CD14-positive monocyte (primary cell): ENCODE data around the gene PDE4D. TPM values are rescaled to one million over a fixed set of nuclear protein-coding genes. Genes with fewer than 3 reads are reported as not detected.

ENCODE experiments used
- DNase-seq, 3 donors: peaks; one replicate each; pipeline ENCODE4 v3.0.0-alpha.2; 2011 to 2022
- H2AFZ ChIP-seq: 2 replicates; pipeline ENCODE4 v1.6.0; 2012; ENCODE audit warnings: mild to moderate bottlenecking, low read depth, low read length, inconsistent platforms; ENCODE audit not compliant: insufficient read depth, poor library complexity, severe bottlenecking
- H3K27ac ChIP-seq, 2 donors: 1 replicate in 1 of 2; 2 replicates in 1 of 2; pipeline ENCODE4 v1.5.1; 2012 to 2013; ENCODE audit warnings: low read length in 2 of 2, control low read depth in 1 of 2, inconsistent platforms in 1 of 2, low read depth in 1 of 2, mild to moderate bottlenecking in 1 of 2
- H3K27me3 ChIP-seq, 2 donors: one replicate each; pipeline versions ENCODE4 v1.6.0 to v1.6.1; 2011 to 2013; ENCODE audit warnings: low read length in 2 of 2; ENCODE audit not compliant: control insufficient read depth in 2 of 2, insufficient read depth in 2 of 2
- H3K36me3 ChIP-seq, 2 donors: replicated peaks in 1 of 2; 1 replicate in 1 of 2; 2 replicates in 1 of 2; pipeline versions ENCODE4 v1.5.1 to v1.6.1; 2012 to 2013; ENCODE audit warnings: low read length in 2 of 2, control low read depth in 1 of 2, inconsistent platforms in 1 of 2, mild to moderate bottlenecking in 1 of 2; ENCODE audit not compliant: insufficient read depth in 2 of 2, control insufficient read depth in 1 of 2
- H3K4me1 ChIP-seq, 2 donors: 1 replicate in 1 of 2; 2 replicates in 1 of 2; pipeline versions ENCODE4 v1.5.1 to v1.6.1; 2012 to 2013; ENCODE audit warnings: low read length in 2 of 2, control low read depth in 1 of 2, inconsistent platforms in 1 of 2, mild to moderate bottlenecking in 1 of 2, moderate library complexity in 1 of 2; ENCODE audit not compliant: insufficient read depth in 2 of 2, control insufficient read depth in 1 of 2
- H3K4me2 ChIP-seq: replicated peaks from 2 replicates; pipeline ENCODE3; 2012; ENCODE audit warnings: low read length, moderate library complexity, mild to moderate bottlenecking; ENCODE audit not compliant: poor library complexity, severe bottlenecking; ENCODE audit errors: extremely low read depth
- H3K4me3 ChIP-seq, 3 experiments: fragments of 200-600 bp in 1 of 3; sonication (generic) in 1 of 3; replicated peaks in 1 of 3; 1 replicate in 2 of 3; 2 replicates in 1 of 3; pipeline ENCODE4 v1.5.1; 2011 to 2013; ENCODE audit warnings: low read length in 3 of 3, mild to moderate bottlenecking in 3 of 3, control low read depth in 2 of 3, low read depth in 2 of 3, inconsistent platforms in 1 of 3, moderate library complexity in 1 of 3
- H3K79me2 ChIP-seq: 2 replicates; pipeline ENCODE4 v1.6.0; 2012; ENCODE audit warnings: mild to moderate bottlenecking, control low read depth, inconsistent platforms, low read length, moderate library complexity; ENCODE audit not compliant: insufficient read depth
- H3K9ac ChIP-seq: 2 replicates; pipeline ENCODE4 v1.6.0; 2017; ENCODE audit warnings: low read length, mild to moderate bottlenecking; ENCODE audit not compliant: insufficient read depth, poor library complexity, severe bottlenecking
- H3K9me3 ChIP-seq, 2 donors: replicated peaks in 1 of 2; 1 replicate in 1 of 2; 2 replicates in 1 of 2; pipeline versions ENCODE4 v1.5.1 to v1.6.1; 2012 to 2013; ENCODE audit warnings: low read length in 2 of 2, control low read depth in 1 of 2; ENCODE audit not compliant: control insufficient read depth in 1 of 2, insufficient read depth in 1 of 2
- H4K20me1 ChIP-seq: 2 replicates; pipeline ENCODE4 v1.6.0; 2012; ENCODE audit warnings: mild to moderate bottlenecking, low read length, control low read depth, moderate library complexity; ENCODE audit not compliant: insufficient read depth
- H3K27ac Mint-ChIP-seq, 7 donors: one replicate each; pipeline ENCODE4 v1.8.0; 2020; ENCODE audit warnings: mild to moderate bottlenecking in 7 of 7, mixed read lengths in 7 of 7, moderate library complexity in 6 of 7, inconsistent platforms in 2 of 7
- H3K27me3 Mint-ChIP-seq, 3 donors: one replicate each; pipeline ENCODE4 v1.8.0; 2021 to 2022; ENCODE audit warnings: low read depth in 3 of 3, mild to moderate bottlenecking in 3 of 3, mixed read lengths in 3 of 3, moderate library complexity in 3 of 3, inconsistent platforms in 1 of 3
- H3K36me3 Mint-ChIP-seq, 2 donors: one replicate each; pipeline ENCODE4 v1.8.0; 2020; ENCODE audit warnings: mixed read lengths in 2 of 2, inconsistent platforms in 1 of 2, mild to moderate bottlenecking in 1 of 2
- H3K4me1 Mint-ChIP-seq: one replicate; pipeline ENCODE4 v1.8.0; 2020; ENCODE audit warnings: mild to moderate bottlenecking, mixed read lengths
- H3K4me3 Mint-ChIP-seq, 2 donors: one replicate each; pipeline ENCODE4 v1.8.0; 2020; ENCODE audit warnings: mild to moderate bottlenecking in 2 of 2, mixed read lengths in 2 of 2, moderate library complexity in 1 of 2
- H3K9me3 Mint-ChIP-seq, 7 donors: one replicate each; pipeline ENCODE4 v1.8.0; 2020 to 2022; ENCODE audit warnings: mixed read lengths in 7 of 7, mild to moderate bottlenecking in 6 of 7, moderate library complexity in 6 of 7, inconsistent platforms in 2 of 7
- CTCF ChIP-seq: fragments of 200-600 bp; IDR thresholded peaks from one replicate; pipeline ENCODE4 v1.8.0; 2022; ENCODE audit warnings: antibody characterized with exemption, mild to moderate bottlenecking
- WGBS: methylation state at CpG from one replicate; pipeline ENCODE4 v1.1.5; 2013; ENCODE audit warnings: missing lambda C conversion rate; ENCODE audit not compliant: insufficient coverage; 5-methylcytosine and 5-hydroxymethylcytosine counted together
- intact Hi-C, 2 donors: fragments of 100-400 bp; cut with micrococcal nuclease; formaldehyde crosslinking; loops; one replicate each; pipeline versions ENCODE4 v1.15.0 to v1.15.1; 2023
- polyA plus RNA-seq, 3 donors: library from polyadenylated mRNA; depleted of rRNA in 1 of 3; unstranded in 2 of 3; stranded (reverse) in 1 of 3; fragments of 300-500 nt in 2 of 3; fragments of >200 nt in 1 of 3; fragmentation: Illumina TruSeq in 2 of 3; gene quantifications; 1 replicate in 2 of 3; 2 replicates in 1 of 3; pipeline ENCODE4 v1.2.3, GENCODE V29; 2012 to 2021

PDE4D gene
- polyA plus RNA-seq, 3 donors: 1.9 to 3.4 (median 2.8) TPM

GRCh38 chr5:59605915-59606314 lies 287.6 kb downstream of the PDE4D start:
- no peaks in the 10 kb centered on the region for H3K79me2 ChIP-seq
- Mint-ChIP-seq H3K9me3 (no peaks in the 10 kb centered on the region), H3K27me3 (peaks cover 0 to 2% (median 0%) of the 10 kb centered on the region in 3 donors), H3K36me3 (no peaks in the 10 kb centered on the region), H3K4me1 (peaks cover 4% of the 10 kb centered on the region), H3K4me3 (no peak overlapping the region), H3K27ac (no peak overlapping the region)
- intact Hi-C loops: no loop called here
- WGBS: no CpG with 5 or more reads among the region's 1 CpG
- no peak for DNase-seq
- no peaks in the 10 kb centered on the region for H3K36me3 ChIP-seq
- no peak overlapping the region for H3K4me2 ChIP-seq
- no peak overlapping the region for H3K4me3 ChIP-seq
- no peaks in the 10 kb centered on the region for H3K4me1 ChIP-seq
- H3K9ac ChIP-seq: no peak overlapping the region
- no peaks in the 10 kb centered on the region for H3K9me3 ChIP-seq
- no peak for TF ChIP-seq CTCF
- no peak overlapping the region for H2AFZ ChIP-seq
- no peaks in the 10 kb centered on the region for H3K27me3 ChIP-seq
- H3K27ac ChIP-seq: no peak overlapping the region
- no peaks in the 10 kb centered on the region for H4K20me1 ChIP-seq

- no peak overlapping the region for H2AFZ ChIP-seq
- Mint-ChIP-seq H3K4me3 (no peak overlapping the region), H3K27ac (no peak overlapping the region), H3K36me3 (peaks cover 0 to 5% of the 10 kb centered on the region in 2 donors), H3K27me3 (peaks cover 0 to 2% (median 0%) of the 10 kb centered on the region in 3 donors), H3K9me3 (no peaks in the 10 kb centered on the region), H3K4me1 (peaks cover 3% of the 10 kb centered on the region)
- no peak for TF ChIP-seq CTCF
- no peaks in the 10 kb centered on the region for H3K36me3 ChIP-seq
- H3K9ac ChIP-seq: no peak overlapping the region
- H3K27ac ChIP-seq: no peak overlapping the region
- no peak for DNase-seq
- no peak overlapping the region for H3K4me2 ChIP-seq
- peaks cover under 1 to 1% of the 10 kb centered on the region in 2 donors for H3K4me1 ChIP-seq
- H3K4me3 ChIP-seq: no peak overlapping the region
- intact Hi-C loops: no loop called here
- no peaks in the 10 kb centered on the region for H3K27me3 ChIP-seq
- no peaks in the 10 kb centered on the region for H4K20me1 ChIP-seq
- no peaks in the 10 kb centered on the region for H3K79me2 ChIP-seq
- no peaks in the 10 kb centered on the region for H3K9me3 ChIP-seq
- no CpG with 5 or more reads among the region's 4 CpGs for WGBS
Measured at GRCh38 chr5:59604111-59604510, 289.4 kb downstream of the PDE4D start.
